Osteocyte (in vitro differentiated cells): Measurements from ENCODE around the gene UBE2I. TPM values are rescaled to one million over a fixed set of nuclear protein-coding genes. Genes with fewer than 3 reads are reported as not detected.

Experiments
- DNase-seq: peaks from one replicate; pipeline ENCODE4 v3.0.0; 2021; ENCODE audit warnings: mixed read lengths; ENCODE audit not compliant: unreplicated experiment; ENCODE audit errors: extremely low spot score
- H3K27ac Mint-ChIP-seq: one replicate; pipeline ENCODE4 v1.8.0; 2021; ENCODE audit warnings: mild to moderate bottlenecking, mixed read lengths; ENCODE audit not compliant: unreplicated experiment
- H3K27me3 Mint-ChIP-seq: one replicate; pipeline ENCODE4 v1.8.0; 2021; ENCODE audit warnings: mixed read lengths; ENCODE audit not compliant: unreplicated experiment
- H3K36me3 Mint-ChIP-seq: one replicate; pipeline ENCODE4 v1.8.0; 2021; ENCODE audit warnings: mixed read lengths; ENCODE audit not compliant: unreplicated experiment
- H3K4me1 Mint-ChIP-seq: one replicate; pipeline ENCODE4 v1.8.0; 2021; ENCODE audit warnings: mixed read lengths; ENCODE audit not compliant: unreplicated experiment
- H3K4me3 Mint-ChIP-seq: one replicate; pipeline ENCODE4 v1.8.0; 2021; ENCODE audit warnings: mild to moderate bottlenecking, moderate library complexity, mixed read lengths; ENCODE audit not compliant: unreplicated experiment
- H3K9me3 Mint-ChIP-seq: one replicate; pipeline ENCODE4 v1.8.0; 2021; ENCODE audit warnings: mixed read lengths; ENCODE audit not compliant: unreplicated experiment
- total RNA-seq: library from RNA; stranded (reverse); gene quantifications from 2 replicates; pipeline ENCODE4 v1.2.1, GENCODE V29; 2021
- TF ChIP-seq, protein P1 (sequence below): fragments of 200-600 bp; sonication (generic); IDR thresholded peaks from 2 replicates; pipeline ENCODE4 v1.5.0; 2021; ENCODE audit warnings: antibody characterized with exemption, mild to moderate bottlenecking, moderate library complexity

Gene UBE2I
- total RNA-seq, 1 donor from 2014 or later, result 131 TPM

DNA sequence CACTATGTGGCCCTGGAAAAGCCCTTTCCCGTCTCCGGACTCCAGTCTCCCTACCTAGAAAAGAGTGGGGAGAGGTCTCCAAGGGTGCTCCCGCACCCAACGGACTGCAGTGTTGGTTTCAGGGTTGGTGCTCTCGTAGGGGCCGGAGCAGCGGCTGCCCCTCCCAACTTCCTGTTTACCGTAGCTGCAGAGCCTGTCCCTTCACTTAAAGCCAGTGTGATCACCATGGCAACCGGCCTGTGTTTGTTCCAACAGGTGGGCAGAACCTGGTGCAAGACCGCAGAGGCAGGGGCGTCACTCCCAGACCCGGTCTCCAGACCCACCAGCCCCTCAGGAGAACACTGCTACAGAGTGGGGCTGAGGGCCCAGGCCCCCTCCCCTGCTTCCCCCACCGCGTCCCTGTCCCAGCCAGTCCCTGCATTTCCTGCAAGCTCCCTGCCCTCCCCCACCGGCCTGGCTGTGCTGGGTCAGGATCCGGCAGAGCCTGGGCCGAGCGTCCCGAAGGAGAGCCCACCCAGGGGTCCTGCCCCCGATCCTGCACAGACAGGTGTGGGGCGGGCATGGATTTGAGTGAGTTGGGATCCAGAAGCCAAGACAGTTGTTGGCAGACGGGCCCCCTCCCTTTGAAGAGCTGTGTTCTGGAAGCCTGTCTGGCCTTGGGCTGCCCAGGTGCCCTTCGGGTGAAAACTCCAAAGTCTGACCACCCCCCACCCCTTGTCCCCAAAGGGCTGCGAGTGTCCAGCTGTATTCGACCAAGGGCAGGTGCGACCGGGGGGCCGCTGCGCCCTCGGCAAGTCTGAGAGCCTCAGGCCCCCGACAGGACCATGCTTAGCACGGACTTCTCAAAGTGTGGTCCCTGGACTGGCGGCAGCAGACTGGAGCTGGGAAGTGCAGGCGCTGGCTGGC is 22.5 kb downstream of the UBE2I start:
- H3K27ac Mint-ChIP-seq, result no peak overlapping the region
- TF ChIP-seq, protein P1, sequence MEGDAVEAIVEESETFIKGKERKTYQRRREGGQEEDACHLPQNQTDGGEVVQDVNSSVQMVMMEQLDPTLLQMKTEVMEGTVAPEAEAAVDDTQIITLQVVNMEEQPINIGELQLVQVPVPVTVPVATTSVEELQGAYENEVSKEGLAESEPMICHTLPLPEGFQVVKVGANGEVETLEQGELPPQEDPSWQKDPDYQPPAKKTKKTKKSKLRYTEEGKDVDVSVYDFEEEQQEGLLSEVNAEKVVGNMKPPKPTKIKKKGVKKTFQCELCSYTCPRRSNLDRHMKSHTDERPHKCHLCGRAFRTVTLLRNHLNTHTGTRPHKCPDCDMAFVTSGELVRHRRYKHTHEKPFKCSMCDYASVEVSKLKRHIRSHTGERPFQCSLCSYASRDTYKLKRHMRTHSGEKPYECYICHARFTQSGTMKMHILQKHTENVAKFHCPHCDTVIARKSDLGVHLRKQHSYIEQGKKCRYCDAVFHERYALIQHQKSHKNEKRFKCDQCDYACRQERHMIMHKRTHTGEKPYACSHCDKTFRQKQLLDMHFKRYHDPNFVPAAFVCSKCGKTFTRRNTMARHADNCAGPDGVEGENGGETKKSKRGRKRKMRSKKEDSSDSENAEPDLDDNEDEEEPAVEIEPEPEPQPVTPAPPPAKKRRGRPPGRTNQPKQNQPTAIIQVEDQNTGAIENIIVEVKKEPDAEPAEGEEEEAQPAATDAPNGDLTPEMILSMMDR, result no peak
- peaks cover 34% of the 10 kb centered on the region for H3K27me3 Mint-ChIP-seq
- H3K4me1 Mint-ChIP-seq, result peaks cover 11% of the 10 kb centered on the region
- H3K9me3 Mint-ChIP-seq, result no peaks in the 10 kb centered on the region
- peak overlapping the region; percentile 32 for H3K4me3 Mint-ChIP-seq
- no peaks in the 10 kb centered on the region for H3K36me3 Mint-ChIP-seq
- DNase-seq, result no peak

DNA sequence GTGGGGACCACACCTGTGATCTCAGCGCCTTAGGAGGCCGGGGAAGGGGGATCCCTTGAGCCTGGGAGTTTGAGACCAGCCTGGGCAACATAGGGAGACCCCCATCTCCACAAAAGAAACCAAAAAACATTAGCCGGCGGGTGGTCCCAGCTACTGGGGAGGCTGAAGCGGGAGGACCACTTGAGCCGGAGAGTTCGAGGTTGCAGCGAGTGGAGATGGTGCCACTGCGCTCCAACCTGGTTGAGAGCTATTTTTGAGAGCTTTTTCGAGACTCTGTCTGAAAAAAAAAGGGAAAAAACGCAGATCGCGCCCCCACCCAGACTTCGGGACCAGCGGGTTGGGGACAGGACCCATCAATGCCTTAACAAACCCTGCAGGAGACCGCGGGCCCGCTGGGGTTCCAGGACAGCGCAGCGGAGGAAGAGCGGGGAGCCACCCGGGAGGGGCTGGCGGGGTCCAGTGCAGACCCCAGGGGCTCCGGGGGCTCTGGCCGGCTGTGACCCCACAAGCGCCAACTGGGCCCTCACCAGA is 23.2 kb downstream of the UBE2I start:
- Mint-ChIP-seq H3K27ac (no peak overlapping the region), H3K27me3 (peaks cover 34% of the 10 kb centered on the region), H3K9me3 (no peaks in the 10 kb centered on the region), H3K4me1 (peaks cover 11% of the 10 kb centered on the region), H3K36me3 (no peaks in the 10 kb centered on the region), H3K4me3 (peak overlapping the region; percentile 32)
- TF ChIP-seq, protein P1, result no peak
- DNase-seq, result no peak

DNA sequence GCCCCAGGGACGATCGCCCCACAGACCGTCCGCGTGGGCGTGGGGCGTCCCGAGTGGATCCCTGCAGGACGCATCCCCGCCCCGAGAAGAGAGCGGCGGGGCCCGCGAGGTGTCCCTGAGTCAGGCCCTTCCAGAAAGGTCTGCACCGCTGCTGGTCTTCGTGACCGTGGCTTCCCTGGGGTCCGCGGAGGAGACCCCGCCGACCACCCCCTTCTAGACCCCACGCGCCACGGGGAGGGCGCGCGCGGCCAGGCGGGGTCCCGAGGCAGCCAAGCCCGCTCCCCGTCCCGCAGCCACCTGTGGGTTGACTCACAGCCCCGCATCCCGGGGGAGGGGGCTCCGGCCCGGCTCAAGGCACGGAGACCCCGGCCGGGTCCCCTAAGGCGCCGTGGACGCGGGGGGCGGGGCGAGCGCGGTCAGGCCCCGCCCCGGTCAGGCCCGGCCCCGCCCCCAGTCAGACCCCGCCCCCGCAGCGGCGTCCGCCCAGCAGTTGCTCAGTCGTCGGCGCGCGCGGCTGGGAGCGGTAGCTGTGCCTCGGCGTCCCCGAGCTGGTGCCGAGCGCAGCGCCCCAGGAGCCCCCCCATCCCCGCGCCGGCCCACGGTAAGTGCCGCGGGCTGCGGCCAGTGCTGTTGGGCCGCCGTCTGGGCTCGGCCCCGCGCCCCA is 23.8 kb downstream of the UBE2I start, which contains the start of gene BAIAP3:
Gene BAIAP3 (plus strand): TSS at position 497 of the 664 bp plus-strand sequence. CDS start 4,905 bp downstream, outside the sequence.
- no peak for DNase-seq

DNA sequence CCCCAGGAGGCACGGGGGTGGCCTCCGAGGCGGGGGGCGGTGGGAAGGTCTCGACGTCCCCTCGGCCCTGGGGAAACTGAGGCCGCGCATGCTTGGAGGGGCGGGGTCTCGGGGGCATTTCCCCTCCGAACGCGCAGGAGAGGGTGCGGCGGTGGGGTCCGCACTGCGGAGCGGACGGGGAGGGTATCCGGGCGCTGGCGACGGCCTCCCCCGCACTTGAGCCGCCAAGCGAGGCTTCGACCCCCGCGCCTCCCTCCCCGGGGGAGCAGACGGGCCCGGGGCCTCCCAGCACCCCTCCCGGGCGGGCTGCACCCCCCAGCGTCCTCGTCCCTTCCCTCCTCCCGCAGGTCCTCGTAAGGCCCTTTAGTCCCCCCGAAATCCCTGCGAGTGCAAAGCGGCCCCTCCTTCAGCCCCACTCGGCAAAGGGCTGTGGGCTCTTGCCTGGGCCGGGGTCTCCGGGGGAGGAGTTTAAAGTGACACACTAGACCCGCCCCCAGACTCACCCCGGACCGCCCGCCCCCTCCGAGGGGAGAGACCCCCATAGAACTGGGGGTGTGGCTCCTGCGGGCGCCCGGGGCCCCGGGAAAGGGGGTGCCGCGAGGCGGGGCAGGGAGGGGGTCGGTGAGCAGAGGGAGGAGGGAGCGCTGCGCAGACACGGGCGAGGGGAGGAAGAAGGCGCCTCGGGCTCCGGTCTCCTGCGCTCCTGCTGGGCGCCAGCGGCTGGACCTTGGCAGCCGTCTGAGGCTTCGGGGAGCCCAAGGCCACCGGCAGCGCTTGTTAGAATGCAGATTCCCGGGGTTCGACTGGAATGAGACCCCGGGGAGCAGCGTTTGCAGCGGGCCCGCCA is 24.6 kb downstream of the UBE2I start:
- Mint-ChIP-seq H3K4me1 (peaks cover 11% of the 10 kb centered on the region), H3K36me3 (no peaks in the 10 kb centered on the region), H3K27me3 (peaks cover 34% of the 10 kb centered on the region), H3K27ac (no peak overlapping the region), H3K4me3 (no peak overlapping the region), H3K9me3 (no peaks in the 10 kb centered on the region)
- DNase-seq, result no peak
- TF ChIP-seq, protein P1, result no peak

More for the DNA sequence above, 23.8 kb downstream of the UBE2I start, which contains the start of gene BAIAP3:
- no peaks in the 10 kb centered on the region for H3K9me3 Mint-ChIP-seq
- TF ChIP-seq, protein P1, result no peak
- peak within 1 kb of the TSS; percentile 32 for H3K4me3 Mint-ChIP-seq
- H3K4me1 Mint-ChIP-seq, result peaks cover 11% of the 10 kb centered on the region
- no peak within 1 kb of the TSS for H3K27ac Mint-ChIP-seq
- H3K27me3 Mint-ChIP-seq, result peaks cover 34% of the 10 kb centered on the region
- no peaks in the 10 kb centered on the region for H3K36me3 Mint-ChIP-seq
